GM12865 (cell line): ENCODE results near the gene KRTAP10-10.
"Not testable (repeated sequence)": the region's sequence is repeated elsewhere in the genome, so short reads cannot be mapped to it uniquely, and the experiment has no call there.

ENCODE experiments used
- DNase-seq: peaks from one replicate; pipeline ENCODE4 v3.0.0; 2010; ENCODE audit warnings: low read depth
- H3K4me3 ChIP-seq: 2 replicates; pipeline ENCODE4 v1.5.1; 2011; ENCODE audit warnings: mild to moderate bottlenecking, low read depth, low read length, control low read depth
- TF ChIP-seq, protein P1 (sequence below): IDR thresholded peaks from 2 replicates; pipeline ENCODE4 v1.5.1; 2011; ENCODE audit warnings: low read length, control low read depth, low read depth, inconsistent platforms; ENCODE audit not compliant: insufficient read depth; ENCODE audit errors: missing control alignments

KRTAP10-10 gene

DNA sequence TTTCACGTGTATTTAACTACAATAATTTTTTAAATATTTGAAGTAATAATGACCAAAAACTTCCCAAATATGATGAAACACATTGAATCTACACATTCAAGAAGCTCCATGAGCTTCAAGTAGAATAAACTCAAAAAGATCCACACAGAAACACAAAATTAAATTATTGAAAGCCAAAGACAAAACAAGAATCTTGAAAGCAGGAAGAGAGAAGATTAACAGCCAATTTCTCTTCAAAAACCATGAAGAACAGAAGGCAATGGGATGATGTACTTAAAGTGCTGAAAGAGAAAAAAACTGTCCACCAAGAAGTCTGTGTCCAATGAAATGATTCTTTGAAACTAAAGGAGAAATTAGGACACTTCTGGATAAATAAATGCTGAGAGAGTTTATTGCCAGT lies 5.1 kb upstream of the KRTAP10-10 start:
- no peak for DNase-seq
- TF ChIP-seq, protein P1, sequence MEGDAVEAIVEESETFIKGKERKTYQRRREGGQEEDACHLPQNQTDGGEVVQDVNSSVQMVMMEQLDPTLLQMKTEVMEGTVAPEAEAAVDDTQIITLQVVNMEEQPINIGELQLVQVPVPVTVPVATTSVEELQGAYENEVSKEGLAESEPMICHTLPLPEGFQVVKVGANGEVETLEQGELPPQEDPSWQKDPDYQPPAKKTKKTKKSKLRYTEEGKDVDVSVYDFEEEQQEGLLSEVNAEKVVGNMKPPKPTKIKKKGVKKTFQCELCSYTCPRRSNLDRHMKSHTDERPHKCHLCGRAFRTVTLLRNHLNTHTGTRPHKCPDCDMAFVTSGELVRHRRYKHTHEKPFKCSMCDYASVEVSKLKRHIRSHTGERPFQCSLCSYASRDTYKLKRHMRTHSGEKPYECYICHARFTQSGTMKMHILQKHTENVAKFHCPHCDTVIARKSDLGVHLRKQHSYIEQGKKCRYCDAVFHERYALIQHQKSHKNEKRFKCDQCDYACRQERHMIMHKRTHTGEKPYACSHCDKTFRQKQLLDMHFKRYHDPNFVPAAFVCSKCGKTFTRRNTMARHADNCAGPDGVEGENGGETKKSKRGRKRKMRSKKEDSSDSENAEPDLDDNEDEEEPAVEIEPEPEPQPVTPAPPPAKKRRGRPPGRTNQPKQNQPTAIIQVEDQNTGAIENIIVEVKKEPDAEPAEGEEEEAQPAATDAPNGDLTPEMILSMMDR, result no peak
- no peak overlapping the region for H3K4me3 ChIP-seq

DNA sequence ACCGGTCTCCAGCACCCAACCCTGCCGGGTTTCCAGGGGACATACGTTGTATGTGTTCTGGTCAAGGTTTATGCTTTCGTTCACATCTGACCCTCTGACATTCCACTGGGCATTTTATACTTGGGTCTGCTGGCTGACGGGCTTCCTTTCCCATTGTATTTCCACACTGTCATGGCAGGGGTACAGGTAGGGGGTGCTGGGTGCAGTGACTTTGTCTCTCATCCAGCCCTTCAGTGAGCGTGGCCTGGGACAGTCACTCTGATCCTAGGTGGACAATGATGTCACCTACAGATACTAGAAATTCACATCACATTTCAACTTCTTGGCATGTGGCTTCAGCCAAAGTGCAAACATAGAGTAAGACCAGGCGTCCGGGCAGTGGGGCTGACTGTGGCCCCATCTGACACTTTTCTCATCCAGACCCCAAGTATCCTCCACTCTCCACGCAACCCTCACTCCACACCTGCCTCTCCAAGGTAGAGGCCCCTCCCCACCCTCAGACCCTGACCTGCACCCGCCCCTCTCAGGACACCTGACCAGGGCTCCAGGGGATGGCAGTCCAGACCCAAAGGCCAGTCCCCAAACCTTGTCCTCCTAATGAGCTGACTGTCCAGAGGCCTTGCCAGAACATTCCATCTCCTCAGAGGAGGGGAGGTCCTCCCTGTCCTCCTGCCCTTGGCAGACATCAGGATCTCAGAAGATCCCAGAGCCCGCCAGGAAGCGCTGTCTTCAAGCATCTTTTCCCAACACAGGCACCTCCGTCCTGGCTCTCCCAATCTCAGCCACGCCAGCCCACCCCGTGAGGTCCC lies 743 bp upstream of the KRTAP10-10 start:
- DNase-seq, result no peak
- no peak overlapping the region for H3K4me3 ChIP-seq
- TF ChIP-seq, protein P1, result no peak

DNA sequence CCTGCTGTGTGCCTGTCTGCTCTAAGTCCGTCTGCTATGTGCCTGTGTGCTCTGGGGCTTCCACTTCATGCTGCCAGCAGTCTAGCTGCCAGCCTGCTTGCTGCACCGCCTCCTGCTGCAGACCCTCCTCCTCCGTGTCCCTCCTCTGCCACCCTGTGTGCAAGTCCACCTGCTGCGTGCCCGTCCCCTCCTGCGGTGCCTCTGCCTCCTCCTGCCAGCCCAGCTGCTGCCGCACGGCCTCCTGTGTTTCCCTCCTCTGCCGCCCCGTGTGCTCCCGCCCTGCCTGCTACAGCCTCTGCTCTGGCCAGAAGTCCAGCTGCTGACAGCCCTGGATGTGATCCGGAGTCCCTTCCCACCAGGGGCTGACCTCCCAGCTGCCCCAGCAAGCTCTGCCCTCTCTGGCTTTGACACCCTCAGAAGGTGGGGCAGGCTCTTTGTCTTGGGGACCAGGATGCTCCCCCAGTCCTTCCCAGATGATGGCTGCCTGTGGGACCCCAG lies 744 bp downstream of the KRTAP10-10 start:
- not testable (repeated sequence) for H3K4me3 ChIP-seq, DNase-seq

DNA sequence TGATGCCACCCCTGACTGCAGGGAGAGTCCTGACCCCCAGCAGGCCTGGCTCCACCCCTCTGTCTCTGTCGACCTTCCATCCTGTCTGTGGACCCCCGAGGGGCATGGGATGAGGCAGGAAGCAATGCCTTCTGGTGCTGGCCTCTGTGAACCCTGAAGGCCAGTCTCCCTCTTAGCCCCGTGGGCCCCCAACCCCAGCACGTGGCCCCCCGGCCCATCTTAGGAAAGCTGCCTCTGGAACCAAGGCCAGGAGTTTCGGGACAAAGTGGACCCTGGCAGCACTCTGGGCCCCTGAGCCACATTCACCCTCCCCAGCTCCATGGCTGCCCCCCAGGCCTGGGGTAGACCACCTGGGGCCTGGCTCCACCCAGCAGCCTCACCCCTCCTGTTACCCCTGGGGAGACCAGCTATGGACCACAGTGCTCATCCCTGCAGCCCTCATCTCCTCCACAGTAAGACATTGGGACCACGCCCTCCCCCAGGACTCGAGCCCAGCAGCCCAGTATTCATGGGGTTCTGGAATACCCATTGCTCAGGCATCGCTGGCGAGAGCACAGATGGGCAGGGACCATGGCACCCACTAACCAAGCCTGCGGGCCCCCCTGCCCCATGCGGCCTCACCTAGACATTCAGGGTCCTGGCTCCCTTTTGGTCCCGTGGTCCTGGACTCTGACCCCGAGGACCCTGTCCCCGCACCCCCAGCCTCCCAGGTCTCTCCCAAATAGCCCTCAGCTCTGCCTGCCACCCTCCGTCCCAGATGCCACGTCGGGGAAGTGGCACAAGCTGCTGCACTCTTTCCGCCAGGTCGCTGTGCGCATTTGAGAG lies 1.6 kb downstream of the KRTAP10-10 start:
- H3K4me3 ChIP-seq, DNase-seq: not testable (repeated sequence)

DNA sequence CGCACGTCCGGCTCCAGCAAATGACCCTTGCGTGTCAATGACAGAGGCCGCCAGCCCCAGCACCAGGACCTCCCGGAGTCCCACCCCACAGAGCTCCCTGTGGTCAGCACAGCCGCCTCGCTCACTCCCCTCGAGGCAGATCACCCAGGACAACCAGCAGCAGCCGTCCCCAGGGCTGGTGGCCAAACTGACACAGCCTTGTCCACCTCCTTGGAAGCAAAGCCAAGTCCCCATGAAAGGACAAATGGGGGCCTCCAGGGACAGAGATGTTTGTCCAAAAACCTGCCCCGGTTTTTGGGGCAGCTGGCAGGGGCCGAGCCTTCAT lies 2.1 kb downstream of the KRTAP10-10 start:
- TF ChIP-seq, protein P1, result no peak
- no peak for DNase-seq
- H3K4me3 ChIP-seq, result no peak overlapping the region

DNA sequence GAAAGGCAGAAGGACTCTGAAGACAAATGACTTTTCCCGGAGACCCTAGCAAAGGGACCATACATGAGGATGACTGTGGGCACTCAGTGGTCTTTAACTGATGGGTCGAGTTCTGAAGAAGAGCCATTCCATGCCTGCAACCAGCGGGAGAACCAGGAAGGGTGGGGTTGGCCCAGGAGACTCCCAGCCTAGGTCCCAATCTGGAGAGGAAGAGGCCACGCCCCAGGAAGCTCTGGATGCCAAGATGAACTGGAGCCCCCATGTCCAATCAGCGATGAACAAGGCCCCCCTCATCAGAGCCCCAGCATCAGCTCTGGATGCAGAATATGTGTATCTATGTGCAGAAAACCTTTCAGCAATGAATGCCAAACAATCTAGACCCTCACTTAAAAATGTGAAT lies 3.6 kb downstream of the KRTAP10-10 start:
- TF ChIP-seq, protein P1, result no peak

DNA sequence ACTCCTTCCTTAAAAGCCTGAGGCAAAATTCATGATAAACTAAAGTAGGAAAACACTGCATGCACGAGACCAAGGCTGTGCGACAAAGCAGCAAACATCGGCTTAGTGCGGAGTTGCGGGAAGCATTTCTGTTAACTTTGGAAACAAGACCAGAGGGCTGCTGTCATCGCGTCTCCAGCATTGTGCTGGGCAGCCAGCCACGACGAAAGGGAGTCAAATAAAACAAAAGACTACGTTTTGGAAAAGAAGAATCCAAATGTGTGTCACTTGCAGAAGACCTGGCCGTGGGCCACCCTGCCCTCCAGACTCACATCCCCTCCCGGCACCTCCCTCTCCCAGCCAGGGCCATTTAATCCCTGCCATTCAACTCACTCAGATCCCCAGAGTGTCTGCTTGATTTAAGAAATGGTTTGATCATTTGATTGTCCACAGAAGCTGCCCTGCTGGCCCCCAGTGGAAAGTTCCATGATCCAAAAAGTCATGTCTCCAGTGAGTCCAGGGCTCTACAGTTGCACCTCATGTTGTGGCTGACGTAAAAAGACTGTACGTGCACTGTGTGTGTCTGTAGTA lies 6.7 kb downstream of the KRTAP10-10 start:
- no peak for DNase-seq
- no peak overlapping the region for H3K4me3 ChIP-seq
- TF ChIP-seq, protein P1, result no peak

More for the DNA sequence above, 3.6 kb downstream of the KRTAP10-10 start:
- no peak for DNase-seq
- H3K4me3 ChIP-seq, result no peak overlapping the region

DNA sequence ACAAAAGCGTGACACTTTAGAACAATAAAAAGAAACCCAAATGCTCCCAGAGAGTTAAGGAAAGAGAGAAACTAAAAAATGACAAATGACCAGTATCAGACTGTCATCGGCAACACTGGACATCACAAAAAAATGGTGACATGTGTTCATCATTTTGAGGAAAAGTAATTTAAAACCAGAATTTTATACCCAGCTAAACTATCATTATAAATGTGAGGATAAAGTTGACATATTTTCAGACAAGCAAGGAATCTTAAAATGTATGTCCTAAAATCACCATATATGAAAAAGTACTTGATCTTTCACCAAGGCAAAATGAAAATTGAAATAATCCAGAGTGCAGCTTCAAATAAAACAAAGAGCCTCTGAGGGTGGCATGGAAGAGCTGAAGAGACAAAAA lies 7.7 kb downstream of the KRTAP10-10 start:
- TF ChIP-seq, protein P1, result no peak
- no peak for DNase-seq
- no peak overlapping the region for H3K4me3 ChIP-seq

DNA sequence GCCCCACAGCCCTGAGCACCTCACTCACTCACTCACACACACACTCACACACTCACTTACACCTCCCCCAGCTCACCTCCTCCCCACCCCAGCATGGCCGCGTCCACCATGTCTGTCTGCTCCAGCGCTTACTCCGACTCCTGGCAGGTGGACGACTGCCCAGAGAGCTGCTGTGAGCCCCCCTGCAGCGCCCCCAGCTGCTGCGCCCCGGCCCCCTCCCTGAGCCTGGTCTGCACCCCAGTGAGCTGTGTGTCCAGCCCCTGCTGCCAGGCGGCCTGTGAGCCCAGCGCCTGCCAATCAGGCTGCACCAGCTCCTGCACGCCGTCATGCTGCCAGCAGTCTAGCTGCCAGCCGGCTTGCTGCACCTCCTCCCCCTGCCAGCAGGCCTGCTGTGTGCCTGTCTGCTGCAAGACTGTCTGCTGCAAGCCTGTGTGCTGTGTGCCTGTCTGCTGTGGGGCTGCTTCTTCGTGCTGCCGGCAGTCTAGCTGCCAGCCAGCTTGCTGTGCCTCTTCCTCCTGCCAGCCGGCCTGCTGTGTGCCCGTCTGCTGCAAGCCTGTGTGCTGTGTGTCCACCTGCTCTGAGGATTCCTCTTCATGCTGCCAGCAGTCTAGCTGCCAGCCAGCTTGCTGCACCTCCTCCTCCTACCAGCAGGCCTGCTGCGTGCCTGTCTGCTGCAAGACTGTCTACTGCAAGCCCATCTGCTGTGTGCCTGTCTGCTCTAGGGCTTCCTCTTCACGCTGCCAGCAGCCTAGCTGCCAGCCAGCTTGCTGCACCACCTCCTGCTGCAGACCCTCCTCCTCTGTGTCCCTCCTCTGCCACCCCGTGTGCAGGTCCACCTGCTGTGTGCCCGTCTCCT lies 9.4 kb downstream of the KRTAP10-10 start, which contains the start of gene KRTAP10-11:
KRTAP10-11 (plus strand) TSS at position 49 of the 856 bp plus-strand sequence; CDS start at position 94, 45 bp downstream.
- DNase-seq, H3K4me3 ChIP-seq: not testable (repeated sequence)
